NCI-H1694 treated with DMSO at 0.1 percent for 48 hours (cell line): ENCODE results near the gene TOMM7.
"Not testable (repeated sequence)": the region's sequence is repeated elsewhere in the genome, so short reads cannot be mapped to it uniquely, and the experiment has no call there.

Experiments used
- DNase-seq: peaks from one replicate; lab custom pipeline; 2025; lab: John Stamatoyannopoulos, UW

The TOMM7 gene

GRCh38 chr7:22821702-22822485, 755 bp downstream of the TOMM7 start:
- DNase-seq = no peak

- no peak for DNase-seq
These were observed 3.2 kb downstream of the TOMM7 start for GRCh38 chr7:22819476-22819875.

GRCh38 chr7:22814261-22815208, 8.1 kb downstream of the TOMM7 start:
- DNase-seq = no peak

GRCh38 chr7:22812353-22812752, 10.3 kb downstream of the TOMM7 start:
- DNase-seq = no peak

GRCh38 chr7:22811746-22812280, 10.8 kb downstream of the TOMM7 start:
- no peak for DNase-seq

GRCh38 chr7:22810843-22811242, 11.8 kb downstream of the TOMM7 start:
- DNase-seq = no peak

- DNase-seq = no peak
These were observed 12.6 kb downstream of the TOMM7 start for GRCh38 chr7:22809902-22810642.

GRCh38 chr7:22808140-22808539, 14.5 kb downstream of the TOMM7 start:
- DNase-seq = no peak

GRCh38 chr7:22806752-22807151, 15.9 kb downstream of the TOMM7 start:
- DNase-seq = no peak

GRCh38 chr7:22805227-22805626, 17.4 kb downstream of the TOMM7 start:
- no peak for DNase-seq

- not testable (repeated sequence) for DNase-seq
These were observed 19.8 kb downstream of the TOMM7 start for GRCh38 chr7:22802831-22803230.

- no peak for DNase-seq
These were observed 20.2 kb downstream of the TOMM7 start for GRCh38 chr7:22802426-22802825.

- no peak for DNase-seq
These were observed 20.7 kb downstream of the TOMM7 start for GRCh38 chr7:22801912-22802311.

- no peak for DNase-seq
These were observed 23.0 kb downstream of the TOMM7 start for GRCh38 chr7:22799633-22800032.

GRCh38 chr7:22793593-22794462, 28.8 kb downstream of the TOMM7 start:
- DNase-seq = no peak

- no peak for DNase-seq
These were observed 31.2 kb downstream of the TOMM7 start for GRCh38 chr7:22791204-22792158.

- DNase-seq = not testable (repeated sequence)
These were observed 32.0 kb downstream of the TOMM7 start for GRCh38 chr7:22790640-22791039.

GRCh38 chr7:22787951-22788350, 34.7 kb downstream of the TOMM7 start:
- no peak for DNase-seq

GRCh38 chr7:22786290-22786932, 36.2 kb downstream of the TOMM7 start:
- DNase-seq = peak; percentile 5
